NCI-H524 treated with DMSO at 0.1 percent for 48 hours (cell line): Measurements from ENCODE around the gene JOSD2.
"Not testable (repeated sequence)": the region's sequence is repeated elsewhere in the genome, so short reads cannot be mapped to it uniquely, and the experiment has no call there.

Source experiments
- DNase-seq: peaks from one replicate; lab custom pipeline; 2025; lab: John Stamatoyannopoulos, UW

JOSD2 gene

GRCh38 chr19:50476907-50477238 is 34.1 kb downstream of the JOSD2 start:
- no peak for DNase-seq

DNA sequence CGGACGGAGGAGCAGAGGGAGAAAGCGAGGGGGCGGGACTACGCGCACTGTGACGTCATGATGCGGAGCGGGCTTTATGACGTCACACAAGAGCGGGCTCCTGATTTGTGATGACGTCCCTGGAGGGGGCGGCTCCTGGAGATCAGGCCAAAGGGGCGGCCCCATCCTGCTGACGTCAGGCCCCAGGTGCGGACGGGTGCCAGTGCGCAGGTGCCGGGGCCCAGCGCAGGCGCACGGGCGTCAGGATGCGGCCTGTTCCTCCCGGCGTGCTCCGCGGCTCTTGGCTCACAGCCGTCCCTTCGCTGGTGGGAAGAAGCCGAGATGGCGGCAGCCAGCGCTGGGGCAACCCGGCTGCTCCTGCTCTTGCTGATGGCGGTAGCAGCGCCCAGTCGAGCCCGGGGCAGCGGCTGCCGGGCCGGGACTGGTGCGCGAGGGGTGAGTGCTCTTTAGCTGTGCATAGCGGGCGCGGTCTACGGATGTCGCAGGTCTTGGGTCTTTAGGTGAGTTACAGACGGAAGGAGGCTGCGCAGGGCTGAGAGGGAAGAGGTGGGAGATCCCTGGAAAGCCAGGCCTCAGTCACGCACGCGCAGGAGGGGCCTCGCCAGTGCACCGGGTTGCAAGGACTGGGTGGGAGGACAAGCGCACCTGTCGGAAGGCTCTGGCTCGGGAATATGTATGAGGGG is 34.6 kb downstream of the JOSD2 start, which contains the start of the genes EMC10 and GARIN5A:
Gene EMC10, plus strand, starts transcription at position 284 of the 683 bp plus-strand sequence. Its CDS starts 38 bp downstream, at position 322.
Gene GARIN5A, minus strand, starts transcription at position 625 of the 683 bp plus-strand sequence. Its CDS starts 460 bp downstream, at position 165.
- peak; percentile 40 for DNase-seq

DNA sequence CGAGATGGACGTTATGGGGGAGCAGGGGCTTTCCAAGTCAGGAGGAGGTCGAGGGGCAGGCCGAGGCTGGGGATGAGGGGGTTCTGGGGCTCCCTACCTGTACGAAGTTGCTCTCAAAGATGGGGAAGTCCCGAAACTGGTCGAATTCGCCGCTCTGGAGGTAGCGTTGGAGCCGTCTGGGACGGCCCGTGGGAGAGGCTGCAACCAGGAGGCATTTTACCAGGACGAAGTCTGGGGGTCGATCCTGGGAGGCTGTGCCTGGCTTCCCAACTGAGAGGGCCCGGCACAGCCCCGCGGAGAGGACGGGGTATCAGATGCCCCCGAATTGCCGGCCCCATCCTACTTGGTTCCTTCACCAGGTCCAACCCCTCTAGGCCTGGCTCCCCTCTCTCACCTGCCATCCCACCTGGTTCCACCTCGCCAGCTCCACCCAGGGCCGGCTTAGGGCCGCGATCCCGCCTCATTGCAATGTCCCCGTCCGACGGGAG is 35.2 kb downstream of the JOSD2 start:
- no peak for DNase-seq

DNA sequence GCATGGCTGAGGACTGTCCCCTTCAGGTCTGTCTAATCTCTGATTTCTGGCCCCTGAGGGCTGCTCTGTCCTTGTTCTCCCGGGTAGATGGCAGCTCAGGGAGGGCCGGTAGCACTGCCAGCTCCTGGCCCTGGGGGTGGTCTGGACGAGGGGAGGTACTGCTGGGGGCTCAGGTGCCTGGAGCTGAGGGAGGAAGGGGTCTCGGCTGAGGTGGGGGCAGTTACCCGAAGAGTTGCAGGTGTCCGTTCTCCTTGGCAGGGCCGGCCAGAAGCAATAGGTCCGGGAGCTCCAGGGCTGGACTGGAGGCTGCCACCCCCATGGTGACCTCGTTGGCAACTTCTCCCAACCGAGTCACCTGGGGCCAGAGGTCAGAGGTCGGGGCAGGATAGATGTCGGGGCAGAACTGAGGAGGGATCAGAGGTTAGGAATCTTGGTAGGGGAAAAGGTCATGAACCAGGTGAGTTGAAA is 35.9 kb downstream of the JOSD2 start:
- DNase-seq = no peak

- DNase-seq = not testable (repeated sequence)
Measured at GRCh38 chr19:50473336-50473735, 37.7 kb downstream of the JOSD2 start.

GRCh38 chr19:50468818-50469217 is 42.2 kb downstream of the JOSD2 start:
- no peak for DNase-seq

GRCh38 chr19:50467566-50467965 is 43.4 kb downstream of the JOSD2 start:
- DNase-seq = no peak

DNA sequence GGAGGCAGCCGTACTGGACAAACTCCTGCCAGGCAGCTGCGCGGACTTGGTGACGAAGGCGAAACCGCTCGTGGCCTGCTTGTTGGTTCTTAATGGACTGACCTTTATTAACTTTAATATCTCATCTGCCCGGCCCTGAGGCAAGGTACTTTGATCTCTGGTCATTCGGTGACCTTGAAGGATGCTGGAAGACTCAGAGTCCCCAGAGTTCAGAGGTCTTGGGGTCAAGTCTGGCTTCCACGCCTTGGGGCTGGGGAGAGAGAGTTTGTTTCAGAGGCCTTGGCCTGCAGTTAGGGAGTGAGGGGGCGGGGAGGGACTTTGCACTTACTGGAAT is 44.3 kb downstream of the JOSD2 start:
- DNase-seq = no peak

DNA sequence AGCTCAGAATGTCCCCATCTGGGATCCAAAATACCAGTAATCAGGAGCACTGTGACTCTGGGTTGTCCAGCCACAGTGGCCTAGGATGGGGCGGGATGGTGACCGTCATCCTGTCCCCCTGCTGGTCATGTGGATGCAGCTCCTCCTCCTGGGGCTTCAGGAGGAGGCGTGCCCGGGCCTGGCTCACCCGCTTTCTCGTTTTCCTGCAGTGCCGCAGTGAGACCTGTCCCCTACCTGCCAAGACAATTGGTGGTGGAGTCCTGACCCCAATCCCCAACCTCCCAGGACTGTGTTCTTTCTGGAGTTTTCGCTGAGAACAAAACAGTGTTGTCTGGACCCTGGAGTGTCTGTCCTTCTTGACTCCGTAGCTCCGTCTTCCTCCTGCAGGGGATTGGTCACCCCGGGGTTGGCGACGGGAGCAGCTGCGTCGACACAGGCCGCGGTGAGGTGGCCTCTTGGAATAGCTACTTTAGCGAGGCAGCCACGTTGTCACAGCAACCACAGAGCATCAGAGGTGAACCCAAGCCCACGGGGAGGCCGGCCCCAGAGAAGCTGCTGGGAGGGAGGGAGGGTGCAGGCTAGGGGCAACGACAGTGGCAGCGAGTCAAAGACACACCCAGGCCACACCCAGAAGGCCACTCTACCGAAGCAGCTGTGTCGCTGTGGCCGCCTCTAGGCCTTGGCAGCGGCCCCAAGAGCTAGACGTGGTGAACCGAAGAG is 44.8 kb downstream of the JOSD2 start:
- DNase-seq = no peak

DNA sequence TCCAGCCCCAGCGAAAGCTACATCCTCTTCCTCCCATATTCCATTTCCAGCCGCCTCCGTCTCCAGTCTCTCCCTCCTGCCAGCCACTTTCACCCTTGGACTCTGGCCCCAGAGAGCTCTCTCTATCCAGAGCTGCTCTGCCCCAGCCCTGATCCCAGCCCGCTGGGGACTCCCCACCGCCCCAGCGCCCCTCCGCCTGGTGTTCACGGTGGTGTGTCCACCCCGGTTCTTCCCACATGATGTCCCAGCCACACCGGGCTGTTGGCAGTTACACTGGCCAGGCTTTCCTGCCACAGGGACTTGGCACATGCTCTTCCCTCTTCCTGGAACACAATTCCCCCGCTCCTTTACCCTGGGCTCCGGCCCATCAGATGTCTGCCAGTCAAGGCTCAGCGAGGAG is 46.0 kb downstream of the JOSD2 start:
- no peak for DNase-seq

GRCh38 chr19:50464348-50464747 is 46.6 kb downstream of the JOSD2 start:
- no peak for DNase-seq

GRCh38 chr19:50462970-50463369 is 48.0 kb downstream of the JOSD2 start:
- DNase-seq = no peak

- no peak for DNase-seq
Measured at GRCh38 chr19:50461066-50461875, 49.7 kb downstream of the JOSD2 start.

- no peak for DNase-seq
Measured at GRCh38 chr19:50460161-50460765, 50.7 kb downstream of the JOSD2 start.

- DNase-seq = no peak
Measured at GRCh38 chr19:50459638-50460037, 51.4 kb downstream of the JOSD2 start.

GRCh38 chr19:50459067-50459456 is 51.9 kb downstream of the JOSD2 start:
- DNase-seq = no peak

GRCh38 chr19:50458396-50459066 is 52.5 kb downstream of the JOSD2 start:
- no peak for DNase-seq

DNA sequence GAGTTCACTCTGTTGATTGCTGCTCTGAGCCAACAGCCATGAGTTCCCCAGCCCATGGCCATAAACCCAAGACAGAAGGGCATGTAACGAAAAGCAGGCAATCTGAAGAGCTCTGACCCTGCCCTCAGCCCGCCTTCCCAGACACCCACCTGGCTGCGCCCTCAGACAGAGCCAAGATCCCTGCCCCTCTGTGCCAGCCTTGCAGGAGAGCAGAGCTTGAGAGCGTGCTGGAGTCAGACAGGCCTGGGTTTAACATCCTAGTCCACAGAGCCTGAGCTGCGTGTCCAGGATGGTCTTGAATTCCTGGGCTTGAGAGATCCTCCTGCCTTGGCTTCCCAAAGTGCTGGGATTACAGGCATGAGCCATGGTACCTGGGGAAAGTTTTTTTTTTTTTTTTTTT is 53.7 kb downstream of the JOSD2 start:
- DNase-seq = no peak
